ENCODE data around the gene BMI1.

The BMI1 gene

DNA sequence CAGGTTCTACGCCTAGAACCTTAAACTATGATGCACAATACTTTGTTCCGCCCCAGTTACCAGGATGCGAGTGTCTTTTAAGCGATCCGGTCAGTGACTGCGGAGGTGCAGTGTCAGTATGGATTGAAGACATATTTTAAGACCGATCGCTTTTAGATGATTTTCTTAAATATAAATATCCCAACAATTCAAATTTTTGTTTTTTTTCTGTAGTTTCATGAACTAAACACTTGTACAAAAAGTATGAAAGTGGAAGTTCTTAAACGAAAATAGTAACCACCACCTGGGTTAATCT, 3.9 kb upstream of the BMI1 start:
- Histone ChIP-seq H3K36me3 (no peaks in the 10 kb centered on the region), H3K9ac (peak overlapping the region; percentile 86 to 95 (median 88); a peak in 21 of 22 replicates), H3K4me2 (peak overlapping the region; percentile 62 to 92 (median 85)), H3K27ac (peak overlapping the region; percentile 80 to 92 (median 90); a peak in 21 of 22 replicates), H3K4me3 (peak overlapping the region; percentile 61 to 79 (median 70)), H3K4me1 (peaks cover 0 to 18% (median 7%) of the 10 kb centered on the region in 10 experiments; a peak in 9 of 20 replicates), H3K9me3 (replicated peaks in 1 of 11) (no peaks in the 10 kb centered on the region), H4K20me1 (peaks cover 0 to 59% (median 21%) of the 10 kb centered on the region in 11 experiments; a peak in 15 of 22 replicates), H3K27me3 (peaks cover 89 to 99% (median 96%) of the 10 kb centered on the region in 11 experiments)
- no peak for TF ChIP-seq Cebpa-rat (IDR thresholded peaks at IDR 0.05)

- peak overlapping the region; percentile 51 to 92 (median 83); a peak in 20 of 22 replicates for H3K4me2 ChIP-seq
- TF ChIP-seq Cebpa-rat (IDR thresholded peaks at IDR 0.05) = no peak
Observed at GRCh38 chr10:22317771-22318565, 2.9 kb upstream of the BMI1 start.

DNA sequence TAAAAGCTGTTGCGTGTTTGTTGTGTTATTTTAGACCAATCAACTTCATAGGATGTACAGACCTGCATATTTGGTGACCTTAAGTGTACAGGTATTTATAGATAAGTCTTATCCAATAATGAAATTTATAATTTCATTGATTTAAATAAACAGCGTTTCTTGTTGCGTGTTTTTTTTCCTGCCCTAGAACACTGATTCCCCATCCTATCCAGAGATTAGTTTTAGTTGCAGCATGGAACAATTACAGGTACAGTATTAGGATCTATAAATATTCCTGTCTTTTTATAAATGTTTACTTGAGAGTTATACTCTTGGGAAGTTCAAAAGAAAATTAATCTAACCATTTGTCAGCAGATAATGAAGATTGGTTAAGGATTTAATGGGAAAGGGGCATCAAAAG, 2.1 kb upstream of the BMI1 start:
- no peaks in the 10 kb centered on the region for H3K9me3 ChIP-seq (replicated peaks in 1 of 11)
- H3K36me3 ChIP-seq = no peaks in the 10 kb centered on the region; a peak in 1 of 22 replicates
- H3K4me1 ChIP-seq = peaks cover 0 to 18% (median 7%) of the 10 kb centered on the region in 10 experiments; a peak in 9 of 20 replicates
- H3K27ac ChIP-seq = peak overlapping the region; percentile 3 to 92 (median 90); a peak in 20 of 22 replicates
- peak overlapping the region; percentile 47 to 92 (median 83); a peak in 19 of 22 replicates for H3K4me2 ChIP-seq
- H3K9ac ChIP-seq = peak overlapping the region; percentile 86 to 95 (median 89); a peak in 21 of 22 replicates
- no peak for TF ChIP-seq Cebpa-rat (IDR thresholded peaks at IDR 0.05)
- peaks cover 89 to 99% (median 96%) of the 10 kb centered on the region in 11 experiments for H3K27me3 ChIP-seq
- peaks cover 0 to 64% (median 31%) of the 10 kb centered on the region in 11 experiments; a peak in 17 of 22 replicates for H4K20me1 ChIP-seq
- H3K4me3 ChIP-seq = peak overlapping the region; percentile 61 to 79 (median 70); a peak in 18 of 20 replicates

More at GRCh38 chr10:22317771-22318565, 2.9 kb upstream of the BMI1 start:
- no peaks in the 10 kb centered on the region for H3K9me3 ChIP-seq (replicated peaks in 1 of 11)
- H3K27ac ChIP-seq = peak overlapping the region in 10 of 11 experiments; percentile 85 to 92 (median 90); a peak in 20 of 22 replicates
- peak overlapping the region; percentile 86 to 95 (median 89); a peak in 21 of 22 replicates for H3K9ac ChIP-seq
- no peaks in the 10 kb centered on the region for H3K36me3 ChIP-seq
- H3K27me3 ChIP-seq = peaks cover 89 to 99% (median 96%) of the 10 kb centered on the region in 11 experiments
- peaks cover 0 to 18% (median 7%) of the 10 kb centered on the region in 10 experiments; a peak in 9 of 20 replicates for H3K4me1 ChIP-seq
- peak overlapping the region; percentile 61 to 79 (median 70); a peak in 19 of 20 replicates for H3K4me3 ChIP-seq
- H4K20me1 ChIP-seq = peaks cover 0 to 66% (median 26%) of the 10 kb centered on the region in 11 experiments; a peak in 16 of 22 replicates

DNA sequence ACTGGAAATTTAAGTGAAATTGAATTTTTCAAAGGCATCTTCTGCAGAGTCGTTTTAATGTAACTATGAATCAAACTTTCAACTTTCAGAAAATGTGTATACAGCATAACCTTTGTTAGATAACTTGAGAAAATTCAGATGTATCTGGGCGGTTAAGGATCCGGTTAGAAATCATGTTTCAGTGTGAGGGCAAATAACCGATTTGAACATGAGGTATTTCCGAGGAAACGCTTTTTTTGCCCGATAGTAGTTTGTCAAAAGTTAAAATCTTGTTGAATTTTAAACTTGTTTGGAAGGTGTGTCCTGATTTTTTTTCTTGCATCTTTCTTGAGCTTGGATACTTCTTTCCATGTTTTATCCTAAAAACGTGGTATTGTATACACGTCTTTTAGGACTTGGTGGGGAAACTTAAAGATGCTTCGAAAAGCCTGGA, 1.3 kb upstream of the BMI1 start:
- Histone ChIP-seq H3K27me3 (peaks cover 89 to 99% (median 96%) of the 10 kb centered on the region in 11 experiments), H3K36me3 (no peaks in the 10 kb centered on the region; a peak in 2 of 22 replicates), H3K27ac (peak overlapping the region; percentile 85 to 92 (median 91); a peak in 21 of 22 replicates), H3K4me1 (peaks cover 0 to 22% (median 9%) of the 10 kb centered on the region in 10 experiments; a peak in 9 of 20 replicates), H3K9ac (peak overlapping the region; percentile 86 to 95 (median 89); a peak in 21 of 22 replicates), H3K4me3 (peak overlapping the region; percentile 61 to 79 (median 70); a peak in 19 of 20 replicates), H4K20me1 (peaks cover 0 to 66% (median 39%) of the 10 kb centered on the region in 11 experiments; a peak in 17 of 22 replicates), H3K9me3 (replicated peaks in 1 of 11) (no peaks in the 10 kb centered on the region), H3K4me2 (peak overlapping the region; percentile 62 to 92 (median 83); a peak in 21 of 22 replicates)
- TF ChIP-seq Cebpa-rat (IDR thresholded peaks at IDR 0.05) = no peak

DNA sequence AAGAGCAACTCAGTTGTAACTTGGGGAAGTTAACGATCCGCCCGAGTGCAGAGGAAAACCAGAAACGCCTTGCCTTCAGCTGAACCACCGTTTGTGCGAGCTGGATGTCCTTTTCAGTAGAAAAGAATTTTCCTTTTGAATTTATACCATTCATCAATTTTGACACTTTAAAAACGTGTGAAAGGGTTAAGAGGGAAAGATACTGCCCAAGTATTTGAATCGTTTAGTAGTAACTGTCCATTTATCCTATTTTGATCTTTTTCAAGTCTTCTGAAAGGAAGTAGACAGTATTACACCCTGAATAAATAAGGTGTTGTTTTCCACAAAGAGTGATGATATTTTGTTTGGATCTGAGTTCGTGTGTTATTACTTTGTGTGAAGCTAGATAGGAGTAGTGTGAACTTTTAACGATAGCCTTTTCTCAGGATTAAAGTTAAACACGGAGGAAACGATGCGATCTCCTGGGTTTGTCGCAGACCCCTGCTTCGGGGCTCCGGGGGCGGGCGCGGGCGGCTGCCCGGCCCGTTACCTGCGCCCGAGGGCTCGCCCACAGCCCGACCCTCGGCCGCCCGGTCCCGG, 830 bp upstream of the BMI1 start:
- Histone ChIP-seq H3K4me3 (peak overlapping the region; percentile 61 to 79 (median 70)), H4K20me1 (peaks cover 0 to 68% (median 42%) of the 10 kb centered on the region in 11 experiments; a peak in 17 of 22 replicates), H3K36me3 (no peaks in the 10 kb centered on the region; a peak in 2 of 22 replicates), H3K27ac (peak overlapping the region; percentile 85 to 92 (median 91)), H3K9me3 (replicated peaks in 1 of 11) (no peaks in the 10 kb centered on the region), H3K4me2 (peak overlapping the region; percentile 62 to 92 (median 83)), H3K27me3 (peaks cover 89 to 99% (median 96%) of the 10 kb centered on the region in 11 experiments), H3K4me1 (peaks cover 0 to 24% (median 9%) of the 10 kb centered on the region in 10 experiments; a peak in 9 of 20 replicates), H3K9ac (peak overlapping the region; percentile 86 to 95 (median 89))
- TF ChIP-seq Cebpa-rat (IDR thresholded peaks at IDR 0.05) = no peak

GRCh38 chr10:22321156-22321923, 441 bp downstream of the BMI1 start:
- Histone ChIP-seq H4K20me1 (peaks cover 0 to 67% (median 42%) of the 10 kb centered on the region in 11 experiments; a peak in 18 of 22 replicates), H3K4me3 (peak overlapping the region; percentile 64 to 79 (median 76)), H3K9ac (peak overlapping the region; percentile 83 to 95 (median 92)), H3K9me3 (replicated peaks in 1 of 11) (no peaks in the 10 kb centered on the region), H3K27ac (peak overlapping the region; percentile 79 to 94 (median 92)), H3K27me3 (peaks cover 89 to 99% (median 96%) of the 10 kb centered on the region in 11 experiments), H3K4me2 (peak overlapping the region; percentile 38 to 84 (median 70); a peak in 20 of 22 replicates), H3K4me1 (peaks cover 0 to 24% (median 0%) of the 10 kb centered on the region in 10 experiments; a peak in 6 of 20 replicates), H3K36me3 (peaks cover 0 to 4% (median 0%) of the 10 kb centered on the region in 11 experiments; a peak in 4 of 22 replicates)
- TF ChIP-seq Cebpa-rat (IDR thresholded peaks at IDR 0.05) = no peak

- Histone ChIP-seq H3K9me3 (replicated peaks in 1 of 11) (no peaks in the 10 kb centered on the region), H3K4me1 (peaks cover 0 to 24% (median 0%) of the 10 kb centered on the region in 10 experiments; a peak in 6 of 20 replicates), H3K27me3 (peaks cover 92 to 99% (median 96%) of the 10 kb centered on the region in 11 experiments), H4K20me1 (peaks cover 0 to 62% (median 37%) of the 10 kb centered on the region in 11 experiments; a peak in 18 of 22 replicates), H3K27ac (peak overlapping the region; percentile 30 to 94 (median 92); a peak in 21 of 22 replicates), H3K36me3 (peaks cover 0 to 12% (median 0%) of the 10 kb centered on the region in 11 experiments; a peak in 4 of 22 replicates), H3K4me3 (peak overlapping the region; percentile 64 to 79 (median 76)), H3K4me2 (peak overlapping the region; percentile 56 to 89 (median 79)), H3K9ac (peak overlapping the region; percentile 79 to 95 (median 92))
- no peak for TF ChIP-seq Cebpa-rat (IDR thresholded peaks at IDR 0.05)
Observed at GRCh38 chr10:22321924-22322640, 1.2 kb downstream of the BMI1 start.
